GM18498 (cell line): ENCODE data around the gene USP35.
"Not testable (repeated sequence)": the region's sequence is repeated elsewhere in the genome, so short reads cannot be mapped to it uniquely, and the experiment has no call there.

Source experiments
- ATAC-seq: cut with Tn5 transposase; IDR thresholded peaks from one replicate; pipeline ENCODE4 v1.9.1; 2021; ENCODE audit warnings: mild to moderate bottlenecking, moderate library complexity; ENCODE audit not compliant: unreplicated experiment

USP35 gene

GRCh38 chr11:78170413-78170812 lies 18.3 kb upstream of the USP35 start:
- ATAC-seq, result no peak

- ATAC-seq, result no peak
Measured at GRCh38 chr11:78170874-78171549, 17.7 kb upstream of the USP35 start.

- no peak for ATAC-seq
Measured at GRCh38 chr11:78171951-78172350, 16.8 kb upstream of the USP35 start.

- ATAC-seq, result not testable (repeated sequence)
Measured at GRCh38 chr11:78175862-78176261, 12.9 kb upstream of the USP35 start.

GRCh38 chr11:78176605-78177141 lies 12.0 kb upstream of the USP35 start:
- ATAC-seq, result no peak

- ATAC-seq, result no peak
Measured at GRCh38 chr11:78177216-78177615, 11.5 kb upstream of the USP35 start.

- ATAC-seq, result no peak
Measured at GRCh38 chr11:78179459-78180071, 9.2 kb upstream of the USP35 start.

- no peak for ATAC-seq
Measured at GRCh38 chr11:78180751-78181150, 8.0 kb upstream of the USP35 start.

- ATAC-seq, result no peak
Measured at GRCh38 chr11:78181185-78181584, 7.5 kb upstream of the USP35 start.

GRCh38 chr11:78187366-78188285 lies 1.1 kb upstream of the USP35 start:
- peak; percentile 13 for ATAC-seq

GRCh38 chr11:78189174-78189724 lies 530 bp downstream of the USP35 start:
- ATAC-seq, result no peak

- no peak for ATAC-seq
Measured at GRCh38 chr11:78189851-78190250, 1.1 kb downstream of the USP35 start.

- no peak for ATAC-seq
Measured at GRCh38 chr11:78190374-78190773, 1.7 kb downstream of the USP35 start.

GRCh38 chr11:78190871-78191538 lies 2.3 kb downstream of the USP35 start:
- ATAC-seq, result no peak

GRCh38 chr11:78192223-78192719 lies 3.6 kb downstream of the USP35 start:
- ATAC-seq, result no peak

GRCh38 chr11:78192911-78193351 lies 4.2 kb downstream of the USP35 start:
- no peak for ATAC-seq

GRCh38 chr11:78193806-78194205 lies 5.1 kb downstream of the USP35 start:
- ATAC-seq, result no peak

- no peak for ATAC-seq
Measured at GRCh38 chr11:78194490-78194889, 5.8 kb downstream of the USP35 start.

GRCh38 chr11:78195917-78196560 lies 7.3 kb downstream of the USP35 start:
- no peak for ATAC-seq

- no peak for ATAC-seq
Measured at GRCh38 chr11:78196661-78197091, 8.0 kb downstream of the USP35 start.
